Skeletal muscle cell (primary cell): ENCODE results near the gene RNF152.
"Not testable (repeated sequence)": the region's sequence is repeated elsewhere in the genome, so short reads cannot be mapped to it uniquely, and the experiment has no call there.

Experiments
- DNase-seq: peaks from one replicate; pipeline ENCODE4 v3.0.0-alpha.2; 2010; ENCODE audit warnings: low read depth
- H3K4me3 ChIP-seq: 2 replicates; pipeline ENCODE4 v1.5.1; 2011; ENCODE audit warnings: low read depth, mild to moderate bottlenecking, control low read depth, low read length, moderate library complexity

The RNF152 gene

GRCh38 chr18:61827591-61827990, 65.2 kb downstream of the RNF152 start:
- no peak overlapping the region for H3K4me3 ChIP-seq
- DNase-seq = no peak

- DNase-seq = peak; percentile 48
- H3K4me3 ChIP-seq = no peak overlapping the region
Measured at GRCh38 chr18:61825386-61825785, 67.4 kb downstream of the RNF152 start.

GRCh38 chr18:61824733-61825363, 68.0 kb downstream of the RNF152 start:
- no peak overlapping the region for H3K4me3 ChIP-seq
- DNase-seq = no peak

GRCh38 chr18:61823595-61823994, 69.2 kb downstream of the RNF152 start:
- no peak overlapping the region for H3K4me3 ChIP-seq
- DNase-seq = no peak

DNA sequence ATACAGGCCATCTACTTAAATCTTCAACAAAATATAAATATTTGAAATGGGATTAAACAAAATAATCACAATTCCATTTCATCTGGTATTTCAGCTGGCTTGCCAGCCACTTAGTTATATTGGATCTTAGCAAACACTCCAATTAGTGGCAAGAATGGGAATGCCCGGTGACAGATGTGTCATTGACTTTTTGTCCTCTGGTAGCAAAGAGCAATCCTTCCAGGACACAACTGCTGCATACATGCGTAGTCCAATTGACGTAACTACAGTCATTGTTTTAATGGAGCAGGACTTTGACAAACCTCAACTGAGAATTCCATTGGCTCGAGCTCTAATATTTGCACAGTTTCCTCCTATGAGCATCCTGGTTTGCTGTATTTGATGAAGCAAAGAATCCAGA, 69.9 kb downstream of the RNF152 start:
- H3K4me3 ChIP-seq = no peak overlapping the region
- no peak for DNase-seq

- H3K4me3 ChIP-seq = no peak overlapping the region
- DNase-seq = no peak
Measured at GRCh38 chr18:61821748-61822147, 71.1 kb downstream of the RNF152 start.

GRCh38 chr18:61820882-61821281, 71.9 kb downstream of the RNF152 start:
- DNase-seq = no peak
- H3K4me3 ChIP-seq = no peak overlapping the region

DNA sequence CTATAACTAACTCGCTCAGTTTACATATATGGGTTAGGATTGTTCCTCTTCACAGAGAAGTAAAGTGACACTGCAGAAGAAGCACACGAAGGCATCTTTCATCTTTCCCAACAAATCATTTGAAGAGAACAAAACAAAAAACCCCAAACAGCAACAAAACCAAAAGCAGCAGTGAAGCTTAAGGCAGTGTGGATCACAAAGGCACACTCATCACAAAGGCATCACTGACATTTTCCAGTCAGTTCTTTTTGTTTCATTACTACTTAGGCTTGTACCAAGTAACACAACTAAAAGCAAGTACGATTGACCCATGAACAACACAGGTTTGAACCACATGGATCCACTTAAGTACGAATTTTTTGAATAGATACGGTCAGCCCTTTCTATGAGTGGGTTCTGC, 75.7 kb downstream of the RNF152 start:
- no peak for DNase-seq
- H3K4me3 ChIP-seq = no peak overlapping the region

DNA sequence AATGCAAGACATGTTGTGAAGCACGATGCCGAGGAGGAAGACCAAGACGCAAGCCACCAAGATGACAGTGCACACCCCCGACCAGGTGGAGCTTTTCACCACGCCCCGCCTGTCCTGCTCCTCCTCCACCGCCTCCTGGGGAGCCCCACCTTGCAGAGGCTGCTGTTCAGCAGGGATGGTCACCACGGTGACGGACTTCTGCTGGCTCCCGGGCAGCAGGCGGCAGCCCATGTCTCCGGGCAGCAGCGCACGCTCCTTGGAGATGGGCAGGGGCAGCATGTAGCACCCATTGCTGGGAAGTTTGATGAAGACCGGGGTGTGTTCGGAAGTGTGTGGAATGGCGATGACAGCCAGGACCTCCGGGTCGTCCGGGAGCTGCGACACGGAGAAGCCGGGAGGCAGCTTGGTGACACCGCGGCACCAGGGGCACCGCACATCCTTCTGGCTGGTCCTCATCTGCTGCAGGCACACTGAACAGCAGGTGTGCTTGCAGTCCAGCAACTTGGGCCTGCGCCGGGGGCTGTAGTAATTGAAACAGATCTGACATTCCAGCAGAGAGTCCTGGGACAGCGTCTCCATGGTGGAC, 76.8 kb downstream of the RNF152 start:
- DNase-seq = no peak
- H3K4me3 ChIP-seq = no peak overlapping the region

DNA sequence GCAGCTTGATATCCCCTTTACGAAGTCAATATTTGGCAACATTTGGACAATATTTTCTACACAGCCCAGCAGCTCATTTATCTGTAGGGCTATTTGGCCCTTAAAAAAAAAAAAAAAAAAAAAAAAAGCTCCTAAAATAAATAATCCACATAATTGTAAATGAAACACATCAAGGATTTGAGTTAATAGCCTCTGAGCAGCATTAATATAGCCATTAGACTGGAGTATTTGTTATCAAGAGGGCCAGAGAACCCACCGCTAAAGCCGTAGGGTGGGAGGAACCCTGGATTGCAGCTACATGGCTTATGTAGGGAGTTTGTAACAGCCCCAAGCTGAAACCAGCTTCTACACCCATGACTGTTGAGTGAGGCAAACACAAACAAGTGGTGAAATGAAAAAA, 84.5 kb downstream of the RNF152 start:
- DNase-seq = no peak
- H3K4me3 ChIP-seq = no peak overlapping the region

DNA sequence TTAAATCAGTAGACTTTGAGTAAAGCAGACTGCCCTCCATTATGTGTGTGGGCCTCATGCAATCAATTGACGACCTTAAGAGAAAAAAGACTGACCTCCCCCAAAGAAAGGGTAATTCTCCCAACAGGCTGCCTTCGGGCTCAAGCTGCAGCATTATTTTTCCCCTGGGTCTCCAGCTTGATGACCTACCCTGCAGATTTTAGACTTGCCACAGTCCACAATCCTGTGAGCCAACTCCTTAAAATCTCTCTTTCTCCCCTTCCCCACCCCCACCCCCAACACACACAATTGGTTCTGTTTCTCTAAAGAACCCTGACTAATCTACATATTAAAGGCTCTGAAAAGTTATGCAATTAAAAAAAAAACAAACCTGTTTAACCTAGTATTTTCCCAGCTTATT, 89.4 kb downstream of the RNF152 start:
- no peak overlapping the region for H3K4me3 ChIP-seq

DNA sequence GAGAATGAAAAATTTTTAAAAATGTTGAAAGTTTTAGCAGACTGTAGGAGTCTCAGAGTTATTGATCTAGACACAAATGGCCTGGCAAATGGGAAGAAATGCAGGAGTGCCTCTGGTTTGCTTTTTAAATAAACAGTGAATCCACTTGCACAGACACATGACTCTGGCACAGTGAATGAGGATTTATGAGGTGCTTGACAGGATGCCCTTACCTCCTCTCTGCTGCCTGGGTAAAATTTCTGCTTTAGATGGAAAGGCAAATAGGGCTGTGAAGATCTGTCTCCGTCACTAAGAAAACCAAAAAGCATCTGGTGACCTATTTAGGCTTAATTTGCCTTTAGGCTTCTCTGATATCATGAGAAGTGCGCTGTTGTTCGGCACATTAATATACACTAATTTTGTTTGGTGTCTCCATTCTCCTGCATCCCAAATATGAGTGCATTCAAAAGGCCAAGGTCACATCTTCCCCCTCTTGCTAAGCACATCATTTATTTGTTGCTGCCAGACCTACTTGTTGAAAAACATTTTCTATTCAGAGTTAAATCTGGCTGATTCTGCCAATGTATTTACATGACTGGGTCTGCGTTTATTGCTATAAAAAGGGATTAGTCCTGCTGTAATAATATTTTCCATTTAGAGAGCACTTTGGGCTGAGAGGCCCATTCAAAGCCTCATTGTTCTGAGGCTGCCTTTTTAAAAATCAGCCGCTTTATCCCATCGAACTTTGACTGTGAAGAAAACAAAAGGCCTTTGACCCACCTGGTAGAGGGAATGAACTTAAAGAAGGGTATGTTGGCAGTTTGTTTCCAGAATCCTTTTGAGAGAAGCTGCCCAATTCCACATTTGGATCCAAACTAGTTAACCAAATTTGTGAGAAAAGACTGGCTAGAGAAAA, 94.9 kb downstream of the RNF152 start:
- no peak for DNase-seq
- H3K4me3 ChIP-seq = no peak overlapping the region

More for the DNA sequence above, 89.4 kb downstream of the RNF152 start:
- no peak for DNase-seq

- no peak overlapping the region for H3K4me3 ChIP-seq
- DNase-seq = no peak
Measured at GRCh38 chr18:61791031-61791430, 101.8 kb downstream of the RNF152 start.

DNA sequence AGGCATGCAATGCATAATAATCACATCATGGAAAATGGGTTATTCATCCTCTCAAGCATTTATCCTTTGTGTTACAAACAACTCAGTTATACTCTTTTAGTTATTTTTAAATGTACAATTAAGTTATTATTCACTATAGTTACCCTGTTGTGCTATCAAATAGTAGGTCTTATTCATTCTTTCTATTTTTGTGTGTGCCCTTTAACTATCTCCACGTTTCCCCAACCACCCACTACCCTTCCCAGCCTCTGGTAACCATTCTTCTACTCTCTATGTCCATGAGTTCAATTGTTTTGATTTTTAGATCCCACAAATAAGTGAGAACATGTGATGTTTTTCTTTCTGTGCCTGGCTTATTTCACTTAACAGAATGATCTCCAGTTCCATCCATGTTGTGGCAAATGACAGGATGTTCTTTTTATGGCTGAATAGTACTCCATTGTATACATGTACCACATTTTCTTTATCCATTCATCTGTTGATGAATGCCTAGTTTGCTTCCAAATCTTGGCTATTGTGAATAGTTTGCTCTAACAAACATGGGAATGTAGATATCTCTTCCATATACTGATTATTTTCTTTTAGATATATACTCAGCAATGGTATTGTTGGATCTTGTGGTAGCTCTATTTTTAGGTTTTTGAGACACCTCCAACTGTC, 105.7 kb downstream of the RNF152 start:
- not testable (repeated sequence) for DNase-seq, H3K4me3 ChIP-seq

DNA sequence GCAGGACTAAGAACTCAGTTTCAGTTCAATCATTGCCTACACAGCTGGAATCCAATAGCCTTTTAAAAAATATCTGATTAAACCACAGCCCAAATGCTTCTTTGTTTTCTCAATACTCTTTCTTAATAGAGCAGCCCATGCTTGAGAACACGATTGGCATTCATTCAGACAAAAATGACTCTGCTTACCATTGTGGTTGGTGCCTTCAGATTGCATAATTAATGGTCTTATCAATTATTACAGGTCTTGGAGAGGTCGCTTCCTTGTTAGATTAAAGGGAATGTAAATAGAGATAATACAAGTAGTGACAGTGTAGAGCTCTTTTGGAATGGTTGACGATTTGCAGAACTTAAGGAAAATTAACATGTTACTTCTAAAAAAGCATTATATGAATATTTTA, 107.2 kb downstream of the RNF152 start:
- H3K4me3 ChIP-seq = no peak overlapping the region
- no peak for DNase-seq

DNA sequence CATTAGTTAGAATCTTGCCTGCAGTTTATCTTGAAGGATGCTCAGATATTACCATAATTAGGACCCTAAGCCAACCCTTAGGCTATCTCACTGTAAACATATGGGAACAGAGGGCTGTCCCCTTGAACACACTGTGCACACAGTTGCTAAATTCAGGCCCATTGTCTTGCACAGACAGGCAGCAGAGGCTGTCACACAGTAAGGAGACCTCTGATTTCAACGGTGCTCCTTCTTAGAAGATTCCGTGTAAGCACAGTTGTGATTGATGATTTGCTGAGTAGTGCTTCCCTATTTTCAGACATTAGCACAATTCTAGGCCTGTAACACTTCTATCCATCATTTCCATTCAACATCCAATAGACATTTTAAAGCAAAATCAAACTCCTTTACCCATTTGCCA, 108.0 kb downstream of the RNF152 start:
- no peak for DNase-seq
- H3K4me3 ChIP-seq = no peak overlapping the region

DNA sequence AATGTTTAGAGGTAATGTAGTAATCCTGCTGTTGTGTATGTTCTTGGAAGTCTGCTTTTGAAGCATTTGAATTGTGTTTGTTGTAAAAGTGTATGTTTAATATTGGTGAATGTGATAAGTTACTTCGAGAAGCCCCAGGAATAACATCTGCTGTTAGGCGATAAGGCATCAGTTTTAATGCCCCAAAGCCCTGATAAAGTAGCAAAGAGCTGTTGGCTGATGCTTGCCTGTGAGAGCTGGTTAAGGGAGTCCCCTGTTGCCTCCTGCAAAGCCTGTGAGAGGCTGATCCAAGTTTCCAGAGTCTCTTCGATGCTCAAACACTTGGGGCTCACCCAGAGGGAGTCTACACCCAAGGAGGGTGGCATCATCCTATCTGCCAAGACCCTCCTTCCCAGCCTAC, 110.3 kb downstream of the RNF152 start:
- no peak overlapping the region for H3K4me3 ChIP-seq
- DNase-seq = no peak

- not testable (repeated sequence) for H3K4me3 ChIP-seq, DNase-seq
Measured at GRCh38 chr18:61776201-61776600, 116.6 kb downstream of the RNF152 start.

DNA sequence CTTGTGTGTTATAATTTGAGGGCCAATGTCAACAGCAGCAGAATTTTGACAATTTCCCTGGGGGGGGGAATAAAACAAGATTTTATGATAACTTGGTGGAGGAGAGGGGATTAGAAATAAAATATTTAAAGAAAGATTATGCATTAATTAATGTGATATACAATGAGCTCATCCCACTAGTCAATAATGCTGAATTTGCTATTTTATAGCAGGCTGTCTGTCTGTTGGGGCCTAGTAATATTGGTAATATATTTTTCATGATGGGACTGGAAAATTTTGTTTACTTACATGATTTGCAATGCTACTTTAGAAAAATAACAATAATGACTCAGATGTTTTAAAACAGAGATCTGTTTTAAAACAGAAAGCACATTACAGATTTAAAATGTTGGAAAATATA, 118.0 kb downstream of the RNF152 start:
- H3K4me3 ChIP-seq = no peak overlapping the region
- no peak for DNase-seq

DNA sequence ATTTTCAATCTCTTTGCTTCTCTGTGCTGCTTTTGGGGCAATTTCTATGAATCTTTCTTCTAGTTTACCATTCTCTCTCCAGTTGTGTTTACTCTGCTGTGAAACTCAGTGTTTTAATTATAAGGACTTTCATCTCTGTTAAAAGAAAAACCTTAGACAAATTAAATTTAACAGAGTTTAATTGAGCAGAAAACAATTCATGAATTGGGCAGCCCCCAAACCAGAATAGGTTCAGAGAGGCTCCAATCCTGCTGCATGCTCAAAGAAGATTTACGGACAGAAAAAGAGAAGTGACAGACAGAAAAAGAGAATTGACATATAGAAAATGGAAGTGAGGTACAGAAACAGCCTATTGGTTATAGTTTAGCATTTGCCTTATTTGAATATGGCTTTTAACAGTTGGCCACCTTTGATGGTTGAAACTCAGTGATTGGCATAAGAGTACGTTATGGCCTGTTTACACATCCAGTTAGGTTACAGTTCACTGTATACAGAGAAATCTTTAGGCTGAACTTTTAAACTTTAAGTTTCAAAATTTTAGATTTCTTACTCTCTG, 120.4 kb downstream of the RNF152 start:
- no peak overlapping the region for H3K4me3 ChIP-seq
- no peak for DNase-seq
